HL-60 (cell line): Measurements from ENCODE around the gene ALPK1.
"Not testable (repeated sequence)": the region's sequence is repeated elsewhere in the genome, so short reads cannot be mapped to it uniquely, and the experiment has no call there.

ENCODE experiments used
- DNase-seq, 2 experiments: peaks; one replicate each; pipeline ENCODE4 v3.0.0-alpha.2; 2010 to 2020; ENCODE audit warnings: low read depth in 1 of 2, low spot score in 1 of 2
- H3K27ac ChIP-seq: fragments of 250-450 bp; sonication (Bioruptor Pico); replicated peaks from 2 replicates; pipeline ENCODE4 v1.5.1; 2020; ENCODE audit warnings: mild to moderate bottlenecking, moderate library complexity
- H3K27me3 ChIP-seq: fragments of 250-450 bp; sonication (Bioruptor Pico); 2 replicates; pipeline ENCODE4 v1.5.1; 2021; ENCODE audit warnings: mild to moderate bottlenecking, moderate library complexity; ENCODE audit not compliant: insufficient read depth, poor library complexity, severe bottlenecking
- H3K4me3 ChIP-seq: replicated peaks from 2 replicates; pipeline ENCODE4 v1.5.1; 2011; ENCODE audit warnings: mild to moderate bottlenecking, control low read depth, low read length; ENCODE audit not compliant: insufficient read depth
- CTCF ChIP-seq: IDR thresholded peaks from one replicate; pipeline ENCODE4 v1.5.1; 2011; ENCODE audit warnings: low read length, control low read depth, inconsistent platforms; ENCODE audit not compliant: insufficient read depth
- GABPA ChIP-seq: IDR thresholded peaks from 2 replicates; pipeline ENCODE4 v1.6.1; 2012; ENCODE audit warnings: low read depth
- POLR2AphosphoS5 ChIP-seq: IDR thresholded peaks from 2 replicates; pipeline ENCODE4 v1.6.1; 2012; ENCODE audit warnings: low read depth
- REST ChIP-seq: IDR thresholded peaks from 2 replicates; pipeline ENCODE4 v1.6.1; 2012; ENCODE audit warnings: low read depth; ENCODE audit not compliant: insufficient replicate concordance
- SPI1 ChIP-seq: IDR thresholded peaks from 2 replicates; pipeline ENCODE4 v1.6.1; 2012; ENCODE audit warnings: low read depth, mild to moderate bottlenecking, borderline replicate concordance

Gene ALPK1

GRCh38 chr4:112473985-112474384, 176.8 kb downstream of the ALPK1 start:
- H3K4me3 ChIP-seq: no peak overlapping the region
- no peaks in the 10 kb centered on the region for H3K27me3 ChIP-seq
- no peak overlapping the region for H3K27ac ChIP-seq
- no peak for DNase-seq
- TF ChIP-seq POLR2AphosphoS5 (no peak), CTCF (no peak), SPI1 (no peak), GABPA (no peak), REST (no peak)

- Histone ChIP-seq H3K27me3 (no peaks in the 10 kb centered on the region), H3K4me3 (no peak overlapping the region), H3K27ac (no peak overlapping the region)
- DNase-seq: no peak
- TF ChIP-seq POLR2AphosphoS5 (no peak), SPI1 (no peak), CTCF (no peak), GABPA (no peak), REST (no peak)
Observed at GRCh38 chr4:112485930-112486329, 188.8 kb downstream of the ALPK1 start.

GRCh38 chr4:112490808-112491207, 193.6 kb downstream of the ALPK1 start:
- DNase-seq, H3K4me3 ChIP-seq, H3K27ac ChIP-seq, H3K27me3 ChIP-seq: not testable (repeated sequence)
